K562 (cell line): Measurements from ENCODE around the gene MCRS1. TPM values are rescaled to one million over a fixed set of nuclear protein-coding genes. Genes with fewer than 3 reads are reported as not detected.
A peak's percentile ranks its signal among the peaks of the same experiment; 100 is the strongest.

ENCODE experiments used
- ATAC-seq: fragments of 200-7000 bp; cut with Tn5 transposase; 3 replicates; pipeline ENCODE4 v1.9.1; 2020; ENCODE audit warnings: moderate library complexity
- BruUV-seq: library from RNA; stranded (reverse); fragments of 400-500 nt; replicated peaks from 2 replicates; lab custom pipeline; 2021; lab: Mats Ljungman, UMichigan
- CTCF ChIA-PET: fragments of 300-600 bp; formaldehyde crosslinking; extraction: SDS; loops from one replicate; lab custom pipeline; 2021; ENCODE audit warnings: low intra/inter-chr PET ratio; lab: Yijun Ruan, JAX
- POLR2A ChIA-PET: fragments of 300-600, 350-650 bp; sonication (Branson Sonifier 250); formaldehyde crosslinking; extraction: SDS; loops from one replicate; lab custom pipeline; 2021; ENCODE audit warnings: antibody characterized with exemption, inconsistent platforms; lab: Yijun Ruan, JAX
- DNase-seq, 4 experiments: peaks; one replicate each; pipeline versions ENCODE4 v3.0.0 to v3.0.0-alpha.2; 2011 to 2018; ENCODE audit warnings: low spot score in 3 of 4, mixed read lengths in 3 of 4; ENCODE audit errors: extremely low read depth in 1 of 4
- FAIRE-seq: peaks from 2 replicates; lab custom pipeline; 2011; peaks lifted over from hg19 to GRCh38; lab: Jason Lieb, UNC
- H2AFZ ChIP-seq: 2 replicates; pipeline ENCODE4 v1.6.0; 2011; ENCODE audit warnings: low read depth, low read length, control low read depth, inconsistent platforms
- H3K27ac ChIP-seq: fragments of 200-600 bp; 3 replicates; pipeline ENCODE4 v1.8.0; 2011; ENCODE audit warnings: low read depth, mild to moderate bottlenecking, control low read depth, inconsistent platforms, low read length, moderate library complexity, mixed read lengths; ENCODE audit errors: extremely low read depth
- H3K27me3 ChIP-seq, 2 experiments: fragments of 300-600 bp in 1 of 2; 2 replicates in 1 of 2; 3 replicates in 1 of 2; pipeline versions ENCODE4 v1.6.0 to v1.8.0; 2011; ENCODE audit warnings: inconsistent platforms in 2 of 2, low read length in 2 of 2, mild to moderate bottlenecking in 1 of 2, mixed read lengths in 1 of 2, moderate library complexity in 1 of 2; ENCODE audit not compliant: control insufficient read depth in 2 of 2, insufficient read depth in 2 of 2
- H3K36me3 ChIP-seq: fragments of 300-600 bp; 3 replicates; pipeline ENCODE4 v1.8.0; 2011; ENCODE audit warnings: mild to moderate bottlenecking, low read length, inconsistent platforms; ENCODE audit not compliant: control insufficient read depth, insufficient read depth
- H3K4me1 ChIP-seq, 2 experiments: fragments of 200-600 bp in 1 of 2; replicated peaks in 1 of 2; 2 replicates in 1 of 2; 3 replicates in 1 of 2; pipeline versions ENCODE4 v1.5.1 to v1.8.0; 2011; ENCODE audit warnings: inconsistent platforms in 2 of 2, low read length in 2 of 2, mild to moderate bottlenecking in 1 of 2, mixed read lengths in 1 of 2, moderate library complexity in 1 of 2; ENCODE audit not compliant: control insufficient read depth in 2 of 2, insufficient read depth in 2 of 2
- H3K4me2 ChIP-seq: 2 replicates; pipeline ENCODE4 v1.6.1; 2011; ENCODE audit warnings: low read length, control low read depth, inconsistent platforms, mixed read lengths; ENCODE audit not compliant: insufficient read depth
- H3K4me3 ChIP-seq: fragments of 200-600 bp; sonication (generic), shearing (Covaris generic); 2 replicates; pipeline ENCODE4 v1.5.1; 2016; ENCODE audit warnings: control low read depth, inconsistent platforms
- H3K79me2 ChIP-seq: fragments of 200-600 bp; 3 replicates; pipeline ENCODE4 v1.8.0; 2011; ENCODE audit warnings: low read length, inconsistent platforms; ENCODE audit not compliant: control insufficient read depth, insufficient read depth
- H3K9ac ChIP-seq, 2 experiments: 2 replicates each; pipeline versions ENCODE4 v1.6.0 to v1.6.1; 2011; ENCODE audit warnings: low read depth in 2 of 2, low read length in 2 of 2, control low read depth in 1 of 2, inconsistent platforms in 1 of 2, mild to moderate bottlenecking in 1 of 2, mixed read lengths in 1 of 2; ENCODE audit not compliant: insufficient read depth in 1 of 2
- H3K9me1 ChIP-seq: one replicate; pipeline ENCODE4 v1.6.0; 2011; ENCODE audit warnings: inconsistent platforms, mild to moderate bottlenecking, low read length, moderate library complexity; ENCODE audit not compliant: control insufficient read depth, insufficient read depth
- H3K9me3 ChIP-seq: replicated peaks from 2 replicates; pipeline ENCODE4 v1.5.1; 2011; ENCODE audit warnings: low read depth, low read length, inconsistent platforms; ENCODE audit not compliant: control insufficient read depth, insufficient read depth
- H4K20me1 ChIP-seq: replicated peaks from 2 replicates; pipeline ENCODE4 v1.6.1; 2011; ENCODE audit warnings: low read length, inconsistent platforms, mixed read lengths; ENCODE audit not compliant: control insufficient read depth, insufficient read depth
- ERF ChIP-seq: fragments of 450-650 bp; formaldehyde crosslinking; IDR thresholded peaks from 2 replicates; pipeline ENCODE4 v1.4.0; 2020; ENCODE audit warnings: mild to moderate bottlenecking, mixed read lengths
- HDAC6 ChIP-seq: IDR thresholded peaks from 2 replicates; pipeline ENCODE4 v1.6.1; 2012; ENCODE audit warnings: low read depth, mild to moderate bottlenecking, control low read depth, inconsistent platforms, low read length, moderate library complexity
- ILK ChIP-seq: fragments of 450-650 bp; IDR thresholded peaks from 2 replicates; pipeline ENCODE4 v1.6.1; 2016; ENCODE audit warnings: missing genetic modification characterization, low read depth, mild to moderate bottlenecking, missing compliant biosample characterization, moderate library complexity, borderline replicate concordance
- IRF2 ChIP-seq: sonication (generic); formaldehyde crosslinking; IDR thresholded peaks from 2 replicates; pipeline ENCODE4 v1.8.1; 2022; ENCODE audit warnings: mild to moderate bottlenecking, missing genetic modification reagents
- MTF1 ChIP-seq: fragments of 250-450 bp; sonication (Bioruptor Pico); IDR thresholded peaks from 2 replicates; pipeline ENCODE4 v1.9.0; 2021; ENCODE audit warnings: moderate library complexity, mild to moderate bottlenecking, inconsistent platforms, borderline replicate concordance
- NFE2 ChIP-seq: IDR thresholded peaks from 2 replicates; pipeline ENCODE4 v1.6.1; 2014; ENCODE audit warnings: antibody characterized with exemption, low read depth
- PTTG1 ChIP-seq: fragments of 450-650 bp; IDR thresholded peaks from 2 replicates; pipeline ENCODE4 v1.6.1; 2016; ENCODE audit warnings: low read depth, mild to moderate bottlenecking, missing genetic modification characterization, missing compliant biosample characterization
- ZNF263 ChIP-seq: sonication (generic); formaldehyde crosslinking; IDR thresholded peaks from 2 replicates; pipeline ENCODE4 v1.8.0; 2022; ENCODE audit warnings: mild to moderate bottlenecking, missing genetic modification reagents, borderline replicate concordance
- ZNF830 ChIP-seq: fragments of 250-450 bp; sonication (Bioruptor Pico); IDR thresholded peaks from 2 replicates; pipeline ENCODE4 v1.5.0; 2021; ENCODE audit warnings: mild to moderate bottlenecking
- WGBS: fragments of 100-300 bp; shearing (Covaris generic); methylation state at CpG from one replicate; pipeline ENCODE4 v1.1.6; 2016; ENCODE audit warnings: low coverage, mixed read lengths; ENCODE audit not compliant: insufficient coverage; ENCODE audit errors: missing lambda C conversion rate; 5-methylcytosine and 5-hydroxymethylcytosine counted together
- in situ Hi-C: fragments of 300-500 bp; cut with MboI; formaldehyde crosslinking; loops from 4 replicates; pipeline ENCODE4 v1.15.0; 2018; ENCODE audit warnings: inconsistent platforms, mixed read lengths
- intact Hi-C: fragments of 100-400 bp; cut with micrococcal nuclease; formaldehyde crosslinking; loops from 2 replicates; pipeline ENCODE4 v1.14.2; 2022
- polyA plus RNA-seq, 8 experiments: library from polyadenylated mRNA; depleted of rRNA in 4 of 8; stranded (reverse) in 5 of 8; unstranded in 3 of 8; fragments of >200 nt; fragmentation: Nextera tagmentation in 2 of 8; fragmentation: Illumina TruSeq in 1 of 8; extraction: Ambion mirVana in 2 of 8; extraction: Trizol in 1 of 8; gene quantifications; 2 replicates each; pipeline versions ENCODE4 v1.2.1 to v1.2.3, GENCODE V29; 2011 to 2014; ENCODE audit warnings: inconsistent platforms in 1 of 8, missing spikeins in 1 of 8
- total RNA-seq, 7 experiments: library from RNA; depleted of rRNA in 6 of 7; stranded (reverse); fragments of >200 nt in 6 of 7; fragmentation: Illumina TruSeq in 2 of 7; extraction: Trizol in 2 of 7; gene quantifications; 2 replicates each; pipeline versions ENCODE4 v1.2.1 to v1.2.3, GENCODE V29; 2011 to 2021; ENCODE audit warnings: low replicate concordance in 1 of 7
- TF ChIP-seq, protein P1 (sequence below): fragments of 450-650 bp; IDR thresholded peaks from 2 replicates; pipeline ENCODE4 v1.6.1; 2016
- TF ChIP-seq, protein P2 (sequence below): IDR thresholded peaks from 2 replicates; pipeline ENCODE4 v1.6.1; 2016; ENCODE audit warnings: missing genetic modification characterization, missing compliant biosample characterization
- TF ChIP-seq, protein P3 (sequence below): fragments of 450-650 bp; IDR thresholded peaks from 2 replicates; pipeline ENCODE4 v1.6.1; 2016; ENCODE audit warnings: low read depth, mild to moderate bottlenecking, moderate library complexity

Gene MCRS1
- total and polyA plus RNA-seq, 9 of the 15 experiments (the other 6 are each of a cell fraction or from before 2014, with no cell fraction given), result 50.0 to 100 (median 73.2) TPM

DNA sequence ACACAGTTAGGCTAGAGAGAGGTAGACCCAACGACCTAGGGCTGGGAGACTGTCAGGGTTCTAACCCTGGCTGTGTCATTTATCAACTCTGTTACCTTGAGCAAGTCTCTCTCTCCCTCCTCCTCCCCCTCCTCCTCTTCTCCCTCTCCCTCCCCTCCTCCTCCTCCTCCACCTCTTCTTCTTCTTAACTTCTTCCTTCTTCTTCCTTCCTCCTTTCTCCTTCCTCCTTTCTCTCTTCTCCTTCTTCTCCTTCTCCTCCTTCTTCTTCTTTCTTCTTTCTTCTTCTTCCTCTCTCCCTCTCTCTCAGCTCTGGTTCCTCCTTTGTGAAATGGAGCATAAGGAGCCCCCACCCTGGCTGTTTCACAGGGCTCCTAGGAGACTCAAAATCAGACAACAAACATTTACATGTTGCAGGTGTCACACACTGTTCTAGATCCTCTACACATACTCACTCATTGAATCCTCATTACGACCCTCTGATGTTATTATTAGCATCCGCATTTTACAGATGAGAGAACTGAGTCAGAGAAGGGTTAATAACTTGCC, 31.3 kb downstream of the MCRS1 start:
- Histone ChIP-seq H4K20me1 (0 out of 2 replicates have a peak, but pooled peaks cover 9% of the 10 kb centered on the region), H3K4me1 (peaks cover 0 to 37% of the 10 kb centered on the region in 2 experiments; a peak in 4 of 5 replicates), H3K4me3 (no peak overlapping the region), H2AFZ (no peak overlapping the region), H3K9ac (no peak overlapping the region), H3K36me3 (no peaks in the 10 kb centered on the region), H3K79me2 (no peaks in the 10 kb centered on the region), H3K9me3 (no peaks in the 10 kb centered on the region), H3K4me2 (no peak overlapping the region), H3K27me3 (peaks cover 14 to 34% of the 10 kb centered on the region in 2 experiments), H3K27ac (no peak overlapping the region), H3K9me1 (peaks cover 3% of the 10 kb centered on the region)
- no peak for FAIRE-seq
- intact Hi-C loops (no loop called here), in situ Hi-C loops (no loop called here)
- DNase-seq, result no peak
- 3% methylated on average over 3 of the region's 3 CpGs for WGBS
- ChIA-PET POLR2A (interaction anchor here (0.6 to 2.4 kb wide), 6 partner anchors 9 to 679 kb away, joined by 3 to 9 read pairs (median 4); no protein-coding TSS in a partner anchor), CTCF (no interaction called here)
- BruUV-seq, result no TSS peak
- no peak for ATAC-seq
- TF ChIP-seq PTTG1 (no peak), ERF (CRISPR knock-in tag) (no peak), ILK (no peak), ZNF263 (peak; percentile 94), NFE2 (no peak), ZNF830 (CRISPR knock-in tag) (no peak), IRF2 (CRISPR knock-in tag) (no peak), HDAC6 (no peak), MTF1 (no peak)
- TF ChIP-seq, protein P1, sequence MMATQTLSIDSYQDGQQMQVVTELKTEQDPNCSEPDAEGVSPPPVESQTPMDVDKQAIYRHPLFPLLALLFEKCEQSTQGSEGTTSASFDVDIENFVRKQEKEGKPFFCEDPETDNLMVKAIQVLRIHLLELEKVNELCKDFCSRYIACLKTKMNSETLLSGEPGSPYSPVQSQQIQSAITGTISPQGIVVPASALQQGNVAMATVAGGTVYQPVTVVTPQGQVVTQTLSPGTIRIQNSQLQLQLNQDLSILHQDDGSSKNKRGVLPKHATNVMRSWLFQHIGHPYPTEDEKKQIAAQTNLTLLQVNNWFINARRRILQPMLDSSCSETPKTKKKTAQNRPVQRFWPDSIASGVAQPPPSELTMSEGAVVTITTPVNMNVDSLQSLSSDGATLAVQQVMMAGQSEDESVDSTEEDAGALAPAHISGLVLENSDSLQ, result 0 out of 2 replicates have a peak, but pooled peaks have one; percentile 18
- TF ChIP-seq, protein P2, sequence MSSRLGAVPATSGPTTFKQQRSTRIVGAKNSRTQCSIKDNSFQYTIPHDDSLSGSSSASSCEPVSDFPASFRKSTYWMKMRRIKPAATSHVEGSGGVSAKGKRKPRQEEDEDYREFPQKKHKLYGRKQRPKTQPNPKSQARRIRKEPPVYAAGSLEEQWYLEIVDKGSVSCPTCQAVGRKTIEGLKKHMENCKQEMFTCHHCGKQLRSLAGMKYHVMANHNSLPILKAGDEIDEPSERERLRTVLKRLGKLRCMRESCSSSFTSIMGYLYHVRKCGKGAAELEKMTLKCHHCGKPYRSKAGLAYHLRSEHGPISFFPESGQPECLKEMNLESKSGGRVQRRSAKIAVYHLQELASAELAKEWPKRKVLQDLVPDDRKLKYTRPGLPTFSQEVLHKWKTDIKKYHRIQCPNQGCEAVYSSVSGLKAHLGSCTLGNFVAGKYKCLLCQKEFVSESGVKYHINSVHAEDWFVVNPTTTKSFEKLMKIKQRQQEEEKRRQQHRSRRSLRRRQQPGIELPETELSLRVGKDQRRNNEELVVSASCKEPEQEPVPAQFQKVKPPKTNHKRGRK, result peak; percentile 62; the same call in 1 of the 2 replicates
- TF ChIP-seq, protein P3, sequence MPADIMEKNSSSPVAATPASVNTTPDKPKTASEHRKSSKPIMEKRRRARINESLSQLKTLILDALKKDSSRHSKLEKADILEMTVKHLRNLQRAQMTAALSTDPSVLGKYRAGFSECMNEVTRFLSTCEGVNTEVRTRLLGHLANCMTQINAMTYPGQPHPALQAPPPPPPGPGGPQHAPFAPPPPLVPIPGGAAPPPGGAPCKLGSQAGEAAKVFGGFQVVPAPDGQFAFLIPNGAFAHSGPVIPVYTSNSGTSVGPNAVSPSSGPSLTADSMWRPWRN, result no peak
